ENCODE results near the gene VDR.

GRCh38 chr12:47868552-47869031 lies 36.2 kb downstream of the VDR start:
- no peak for TF ChIP-seq CTCF (conservative IDR thresholded peaks at IDR 0.05; ENCODE audit: low read length)
- no peak for TF ChIP-seq EZH2phosphoT487 (IDR thresholded peaks at IDR 0.05; ENCODE audit: borderline replicate concordance)

Measured in Loucy (cell line).